GM12878 (cell line): ENCODE data around the gene DNASE1L3. TPM values are rescaled to one million over a fixed set of nuclear protein-coding genes. Genes with fewer than 3 reads are reported as not detected.

Source experiments
- E4F1 ChIP-seq: fragments of 450-650 bp; IDR thresholded peaks from 2 replicates; pipeline ENCODE4 v1.6.1; 2018; ENCODE audit warnings: borderline replicate concordance, mild to moderate bottlenecking; ENCODE audit not compliant: partially characterized antibody
- GATAD2B ChIP-seq: fragments of 450-650 bp; conservative IDR thresholded peaks from 2 replicates; pipeline ENCODE4 v1.6.1; 2017; ENCODE audit warnings: low read depth, mild to moderate bottlenecking, moderate library complexity
- HCFC1 ChIP-seq: fragments of 150-350 bp; IDR thresholded peaks from 2 replicates; pipeline ENCODE4 v1.6.1; 2014; ENCODE audit warnings: low read length
- LARP7 ChIP-seq: fragments of 450-650 bp; IDR thresholded peaks from 2 replicates; pipeline ENCODE4 v1.6.1; 2017; ENCODE audit warnings: mild to moderate bottlenecking
- NKRF ChIP-seq: fragments of 450-650 bp; conservative IDR thresholded peaks from 2 replicates; pipeline ENCODE4 v1.6.1; 2017; ENCODE audit warnings: mild to moderate bottlenecking, moderate library complexity
- POLR2AphosphoS2 ChIP-seq: IDR thresholded peaks from 2 replicates; pipeline ENCODE4 v1.6.1; 2011; ENCODE audit warnings: low read depth, mild to moderate bottlenecking, low read length, improper control_type of control experiment, moderate library complexity
- RAD21 ChIP-seq: IDR thresholded peaks from 2 replicates; pipeline ENCODE4 v1.6.1; 2011; ENCODE audit warnings: mild to moderate bottlenecking, low read depth, low read length, moderate library complexity; ENCODE audit not compliant: insufficient read depth
- SMAD5 ChIP-seq: IDR thresholded peaks from 2 replicates; pipeline ENCODE4 v1.6.1; 2016; ENCODE audit warnings: antibody characterized with exemption, low read depth
- TCF7 ChIP-seq: IDR thresholded peaks from 2 replicates; pipeline ENCODE4 v1.6.1; 2014; ENCODE audit warnings: antibody characterized with exemption, borderline replicate concordance
- ZBTB40 ChIP-seq: fragments of 450-650 bp; IDR thresholded peaks from 2 replicates; pipeline ENCODE4 v1.6.1; 2016; ENCODE audit warnings: mild to moderate bottlenecking, moderate library complexity, borderline replicate concordance
- ZNF384 ChIP-seq: IDR thresholded peaks from 2 replicates; pipeline ENCODE4 v1.6.1; 2012; ENCODE audit warnings: low read depth, mild to moderate bottlenecking, low read length, improper control_type of control experiment, borderline replicate concordance
- polyA plus RNA-seq, 11 experiments: library from polyadenylated mRNA; depleted of rRNA in 4 of 11; unstranded in 6 of 11; stranded (reverse) in 5 of 11; fragments of >200 nt; fragmentation: Nextera tagmentation in 4 of 11; fragmentation: Illumina TruSeq in 1 of 11; extraction: Ambion mirVana in 4 of 11; extraction: Trizol in 1 of 11; gene quantifications; 1 replicate in 1 of 11; 2 replicates in 10 of 11; pipeline versions ENCODE4 v1.2.1 to v1.2.3, GENCODE V29; 2011 to 2016; ENCODE audit warnings: inconsistent platforms in 2 of 11, missing spikeins in 2 of 11, low read depth in 1 of 11
- total RNA-seq, 4 experiments: library from RNA; depleted of rRNA in 3 of 4; stranded (reverse); fragments of >200 nt in 3 of 4; fragmentation: Illumina TruSeq in 1 of 4; extraction: Trizol in 1 of 4; gene quantifications; 2 replicates each; pipeline versions ENCODE4 v1.2.1 to v1.2.3, GENCODE V29; 2013 to 2021

DNASE1L3 gene
- total and polyA plus RNA-seq, 10 of the 15 experiments (the other 5 are each of a cell fraction or from before 2014, with no cell fraction given), result 3.2 to 72.1 (median 6.3) TPM

GRCh38 chr3:58214484-58215316, 3.9 kb upstream of the DNASE1L3 start (continued):
- no peak for TF ChIP-seq ZBTB40
- no peak for TF ChIP-seq LARP7
- TF ChIP-seq SMAD5, result no peak; the same call in 1 of the 2 replicates
- TF ChIP-seq TCF7, result no peak
- peak; percentile 56 for TF ChIP-seq NKRF
- no peak for TF ChIP-seq HCFC1
- TF ChIP-seq ZNF384, result peak; percentile 17; the same call in 1 of the 2 replicates
- no peak for TF ChIP-seq E4F1
- no peak for TF ChIP-seq POLR2AphosphoS2
- peak; percentile 13; the same call in 1 of the 2 replicates for TF ChIP-seq RAD21
- TF ChIP-seq GATAD2B, result peak; percentile 82
- TF ChIP-seq, all 136 proteins: peak for 65
